H1 (cell line): ENCODE results near the gene WDR54. TPM values are rescaled to one million over a fixed set of nuclear protein-coding genes. Genes with fewer than 3 reads are reported as not detected.

Source experiments
- CBX5 ChIP-seq: fragments of 300-800, 300-1000 bp; sonication (generic); IDR thresholded peaks from 2 replicates; pipeline ENCODE4 v1.7.1; 2016; ENCODE audit warnings: antibody characterized with exemption, low read length, low read depth
- CHD2 ChIP-seq: IDR thresholded peaks from 2 replicates; pipeline ENCODE4 v1.6.1; 2012; ENCODE audit warnings: low read length, improper control_type of control experiment
- CHD7 ChIP-seq: fragments of 300-600 bp; sonication (generic); IDR thresholded peaks from 2 replicates; pipeline ENCODE4 v1.7.1; 2012; ENCODE audit warnings: low read length, moderate library complexity, mild to moderate bottlenecking, inconsistent platforms; ENCODE audit not compliant: insufficient replicate concordance
- GTF2F1 ChIP-seq: IDR thresholded peaks from 2 replicates; pipeline ENCODE4 v1.6.1; 2012; ENCODE audit warnings: low read depth, low read length, improper control_type of control experiment, borderline replicate concordance
- MAFK ChIP-seq: IDR thresholded peaks from 2 replicates; pipeline ENCODE4 v1.6.1; 2012; ENCODE audit warnings: low read depth, mild to moderate bottlenecking, improper control_type of control experiment, low read length
- PHF8 ChIP-seq: fragments of 200-600 bp; sonication (generic); conservative IDR thresholded peaks from 2 replicates; pipeline ENCODE4 v1.7.1; 2012; ENCODE audit warnings: low read depth, mild to moderate bottlenecking, inconsistent platforms, low read length, moderate library complexity
- RAD21 ChIP-seq, 2 experiments: IDR thresholded peaks in 1 of 2; conservative IDR thresholded peaks in 1 of 2; 2 replicates each; pipeline ENCODE4 v1.6.1; 2011; ENCODE audit warnings: low read depth in 2 of 2, low read length in 2 of 2, improper control_type of control experiment in 1 of 2, inconsistent platforms in 1 of 2, mild to moderate bottlenecking in 1 of 2, moderate library complexity in 1 of 2
- RXRA ChIP-seq: IDR thresholded peaks from 2 replicates; pipeline ENCODE4 v1.6.1; 2011; ENCODE audit warnings: low read depth, mild to moderate bottlenecking, low read length, moderate library complexity; ENCODE audit not compliant: insufficient read depth
- SRF ChIP-seq: IDR thresholded peaks from 2 replicates; pipeline ENCODE4 v1.6.1; 2011; ENCODE audit warnings: mild to moderate bottlenecking, low read depth, low read length, moderate library complexity
- polyA plus RNA-seq, 7 experiments: library from polyadenylated mRNA; depleted of rRNA in 3 of 7; stranded (reverse) in 5 of 7; unstranded in 2 of 7; fragments of >200 nt in 5 of 7; fragments of 200-250 nt in 2 of 7; gene quantifications; 1 replicate in 5 of 7; 2 replicates in 1 of 7; 4 replicates in 1 of 7; pipeline versions ENCODE4 v1.2.1 to v1.2.3, GENCODE V29; 2011 to 2013; ENCODE audit warnings: missing spikeins in 2 of 7, mixed read lengths in 2 of 7
- total RNA-seq: library from RNA; stranded (reverse); fragmentation: NEBNext Ultra II Directional; extraction: Animal tissue kit (Norgen Biotek cat#: 25700); gene quantifications from 2 replicates; pipeline ENCODE4 v1.2.1, GENCODE V29; 2021

Gene WDR54
- total and polyA plus RNA-seq, 2 of the 8 experiments (the other 6 are each of a cell fraction or from before 2014, with no cell fraction given), result 41.6 to 125 TPM

GRCh38 chr2:74441690-74442482 lies 20.4 kb downstream of the WDR54 start, which contains the start of gene RTKN (continued):
- TF ChIP-seq CHD7 (no peak), PHF8 (peak; percentile 76), SRF (no peak), CHD2 (no peak), MAFK (no peak), CBX5 (no peak), GTF2F1 (no peak), RXRA (no peak), RAD21 (IDR thresholded peaks at IDR 0.05 in 1 of 2, conservative IDR thresholded peaks at IDR 0.05 in 1 of 2; ENCODE audit: low read depth in 2 of 2, low read length in 2 of 2) (no peak)
